GM19023 (cell line): ENCODE results near the gene KCNG1.

ENCODE experiments used
- ATAC-seq: cut with Tn5 transposase; IDR thresholded peaks from one replicate; pipeline ENCODE4 v1.9.1; 2021; ENCODE audit warnings: mild to moderate bottlenecking, moderate library complexity; ENCODE audit not compliant: unreplicated experiment

KCNG1 gene

GRCh38 chr20:51036226-51036625 is 13.3 kb upstream of the KCNG1 start:
- ATAC-seq = no peak

GRCh38 chr20:51034988-51035656 is 12.2 kb upstream of the KCNG1 start:
- no peak for ATAC-seq

GRCh38 chr20:51034476-51034875 is 11.6 kb upstream of the KCNG1 start:
- no peak for ATAC-seq

- ATAC-seq = no peak
Observed at GRCh38 chr20:51029963-51030920, 7.3 kb upstream of the KCNG1 start.

- ATAC-seq = no peak
Observed at GRCh38 chr20:51029556-51029955, 6.6 kb upstream of the KCNG1 start.

GRCh38 chr20:51028616-51029212 is 5.8 kb upstream of the KCNG1 start:
- ATAC-seq = no peak

- no peak for ATAC-seq
Observed at GRCh38 chr20:51027035-51027795, 4.3 kb upstream of the KCNG1 start.

GRCh38 chr20:51026269-51026668 is 3.4 kb upstream of the KCNG1 start:
- no peak for ATAC-seq

- ATAC-seq = no peak
Observed at GRCh38 chr20:51024761-51025160, 1.9 kb upstream of the KCNG1 start.

- ATAC-seq = no peak
Observed at GRCh38 chr20:51023617-51024155, 779 bp upstream of the KCNG1 start.

GRCh38 chr20:51022227-51022802 is 592 bp downstream of the KCNG1 start:
- ATAC-seq = no peak

GRCh38 chr20:51021067-51022025 is 1.6 kb downstream of the KCNG1 start:
- ATAC-seq = no peak

- ATAC-seq = no peak
Observed at GRCh38 chr20:51020657-51021056, 2.2 kb downstream of the KCNG1 start.

- ATAC-seq = no peak
Observed at GRCh38 chr20:51019656-51020592, 3.0 kb downstream of the KCNG1 start.

GRCh38 chr20:51017251-51017650 is 5.7 kb downstream of the KCNG1 start:
- ATAC-seq = no peak

- no peak for ATAC-seq
Observed at GRCh38 chr20:51016521-51016920, 6.4 kb downstream of the KCNG1 start.

- no peak for ATAC-seq
Observed at GRCh38 chr20:51014797-51015722, 7.8 kb downstream of the KCNG1 start.
